22Rv1 (cell line): Measurements from ENCODE around the gene EPHA8.

Experiments used
- ZFX ChIP-seq: fragments of 450-650 bp; IDR thresholded peaks from 2 replicates; pipeline ENCODE4 v1.6.1; 2017; ENCODE audit warnings: antibody characterized with exemption, borderline replicate concordance
- TF ChIP-seq, protein P1 (sequence below): fragments of 450-650 bp; IDR thresholded peaks from 2 replicates; pipeline ENCODE4 v1.5.1; 2017; ENCODE audit warnings: mild to moderate bottlenecking

DNA sequence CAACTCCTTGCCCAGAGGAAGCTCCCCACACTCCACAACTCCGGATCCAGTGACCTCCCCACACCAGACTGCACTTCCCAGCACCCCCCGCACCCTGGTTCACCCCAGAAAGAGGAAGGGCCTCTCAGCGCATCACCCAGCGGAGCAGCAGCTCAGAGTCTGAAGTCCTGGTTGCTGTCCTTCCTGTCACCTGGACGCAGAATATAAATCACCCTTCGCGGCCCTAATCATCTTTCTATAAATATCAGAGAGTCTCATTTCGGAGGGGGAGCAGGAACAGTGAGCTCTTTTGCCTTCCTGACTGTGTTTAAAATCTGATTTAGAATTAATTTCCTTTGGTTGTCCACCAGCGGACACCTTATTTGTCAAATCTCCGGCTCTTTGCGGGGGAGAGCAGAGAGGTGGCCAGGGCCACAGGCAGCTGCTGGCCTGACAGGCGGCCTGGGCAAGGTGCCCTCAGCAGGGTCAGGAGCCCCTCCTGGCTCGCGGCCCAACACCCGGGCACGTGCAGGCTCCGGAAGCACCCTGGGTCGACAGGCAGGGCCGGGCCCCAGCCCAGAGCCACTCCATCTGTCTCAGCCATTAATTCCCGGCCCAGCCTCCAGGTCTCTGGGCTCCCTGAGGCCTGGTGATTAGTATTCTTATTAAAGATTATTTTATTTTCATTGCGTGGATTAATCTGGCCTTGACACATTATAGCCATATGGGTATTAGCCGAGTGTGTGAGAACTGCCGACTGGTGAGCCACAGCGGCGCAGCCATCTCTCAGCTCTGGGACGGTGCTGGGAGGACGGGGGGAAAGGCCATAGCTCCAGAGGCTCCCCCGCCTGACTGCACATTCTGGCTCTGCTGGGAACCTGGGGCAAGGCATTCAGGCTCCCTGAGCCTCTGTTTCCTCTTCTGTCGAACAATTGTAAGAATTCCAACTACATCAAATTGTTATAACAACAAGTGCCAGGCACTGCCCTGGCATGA is 19.7 kb downstream of the EPHA8 start:
- TF ChIP-seq, protein P1, sequence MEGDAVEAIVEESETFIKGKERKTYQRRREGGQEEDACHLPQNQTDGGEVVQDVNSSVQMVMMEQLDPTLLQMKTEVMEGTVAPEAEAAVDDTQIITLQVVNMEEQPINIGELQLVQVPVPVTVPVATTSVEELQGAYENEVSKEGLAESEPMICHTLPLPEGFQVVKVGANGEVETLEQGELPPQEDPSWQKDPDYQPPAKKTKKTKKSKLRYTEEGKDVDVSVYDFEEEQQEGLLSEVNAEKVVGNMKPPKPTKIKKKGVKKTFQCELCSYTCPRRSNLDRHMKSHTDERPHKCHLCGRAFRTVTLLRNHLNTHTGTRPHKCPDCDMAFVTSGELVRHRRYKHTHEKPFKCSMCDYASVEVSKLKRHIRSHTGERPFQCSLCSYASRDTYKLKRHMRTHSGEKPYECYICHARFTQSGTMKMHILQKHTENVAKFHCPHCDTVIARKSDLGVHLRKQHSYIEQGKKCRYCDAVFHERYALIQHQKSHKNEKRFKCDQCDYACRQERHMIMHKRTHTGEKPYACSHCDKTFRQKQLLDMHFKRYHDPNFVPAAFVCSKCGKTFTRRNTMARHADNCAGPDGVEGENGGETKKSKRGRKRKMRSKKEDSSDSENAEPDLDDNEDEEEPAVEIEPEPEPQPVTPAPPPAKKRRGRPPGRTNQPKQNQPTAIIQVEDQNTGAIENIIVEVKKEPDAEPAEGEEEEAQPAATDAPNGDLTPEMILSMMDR, result no peak
- TF ChIP-seq ZFX, result no peak
